Measurements from ENCODE around the gene RAF1. TPM values are rescaled to one million over a fixed set of nuclear protein-coding genes. Genes with fewer than 3 reads are reported as not detected.

Gene RAF1
- total RNA-seq, 1 donor from 2014 or later = 115 TPM

- TF ChIP-seq EZH2 (IDR thresholded peaks at IDR 0.05) = no peak
- TF ChIP-seq CTCF (IDR thresholded peaks at IDR 0.05) = no peak
- TF ChIP-seq EZH2phosphoT487 (IDR thresholded peaks at IDR 0.05) = no peak
- H3K4me1 Mint-ChIP-seq = no peaks in the 10 kb centered on the region
- no peak overlapping the region for H3K4me3 Mint-ChIP-seq
- peaks cover 9% of the 10 kb centered on the region for H3K27me3 Mint-ChIP-seq (ENCODE audit: insufficient read depth, low read depth)
- no peak overlapping the region for H2AFZ ChIP-seq (replicated peaks)
- no peak overlapping the region for H3K27ac ChIP-seq
- no peak for DNase-seq (ENCODE audit: low spot score)
- no peak overlapping the region for H3K4me2 ChIP-seq
- H3K4me1 ChIP-seq = no peaks in the 10 kb centered on the region
- H3K79me2 ChIP-seq (ENCODE audit: low read depth) = no peaks in the 10 kb centered on the region
- no peaks in the 10 kb centered on the region for H3K36me3 Mint-ChIP-seq
- peak overlapping the region; percentile 35 for H3K27ac Mint-ChIP-seq
- no peaks in the 10 kb centered on the region for H4K20me1 ChIP-seq (ENCODE audit: low read depth)
- H3K9ac ChIP-seq = no peak overlapping the region
- no peaks in the 10 kb centered on the region for H3K9me3 ChIP-seq (ENCODE audit: low read depth)
- no peaks in the 10 kb centered on the region for H3K36me3 ChIP-seq
- no peak overlapping the region for H3K4me3 ChIP-seq
- no peaks in the 10 kb centered on the region for H3F3A ChIP-seq (ENCODE audit: low read depth)
- H3K9me3 Mint-ChIP-seq = no peaks in the 10 kb centered on the region
- no peaks in the 10 kb centered on the region for H3K27me3 ChIP-seq
These were observed 36.9 kb upstream of the RAF1 start for GRCh38 chr3:12700800-12701199.

- DNase-seq (ENCODE audit: low spot score) = no peak
- H4K20me1 ChIP-seq (ENCODE audit: low read depth) = no peaks in the 10 kb centered on the region
- H3K4me2 ChIP-seq = no peak overlapping the region
- no peak overlapping the region for H3K27ac ChIP-seq
- no peak overlapping the region for H3K9ac ChIP-seq
- H2AFZ ChIP-seq (replicated peaks) = no peak overlapping the region
- no peaks in the 10 kb centered on the region for H3K79me2 ChIP-seq (ENCODE audit: low read depth)
- no peak overlapping the region for H3K4me3 ChIP-seq
- no peaks in the 10 kb centered on the region for H3K4me1 ChIP-seq
- Mint-ChIP-seq H3K36me3 (no peaks in the 10 kb centered on the region), H3K27me3 (ENCODE audit: insufficient read depth, low read depth) (peaks cover 6% of the 10 kb centered on the region), H3K4me1 (peaks cover 9% of the 10 kb centered on the region), H3K4me3 (no peak overlapping the region), H3K9me3 (no peaks in the 10 kb centered on the region), H3K27ac (no peak overlapping the region)
- no peaks in the 10 kb centered on the region for H3K36me3 ChIP-seq
- no peaks in the 10 kb centered on the region for H3F3A ChIP-seq (ENCODE audit: low read depth)
- H3K9me3 ChIP-seq (ENCODE audit: low read depth) = no peaks in the 10 kb centered on the region
- TF ChIP-seq EZH2 (IDR thresholded peaks at IDR 0.05) (no peak), EZH2phosphoT487 (IDR thresholded peaks at IDR 0.05) (no peak), CTCF (IDR thresholded peaks at IDR 0.05) (no peak)
- H3K27me3 ChIP-seq = no peaks in the 10 kb centered on the region
These were observed 32.0 kb upstream of the RAF1 start for GRCh38 chr3:12695916-12696315.

- Histone ChIP-seq H3F3A (ENCODE audit: low read depth) (no peaks in the 10 kb centered on the region), H3K4me2 (no peak overlapping the region), H3K27me3 (no peaks in the 10 kb centered on the region), H2AFZ (replicated peaks) (no peak overlapping the region), H3K36me3 (no peaks in the 10 kb centered on the region), H3K9me3 (ENCODE audit: low read depth) (no peaks in the 10 kb centered on the region), H3K79me2 (ENCODE audit: low read depth) (no peaks in the 10 kb centered on the region), H3K4me3 (no peak overlapping the region), H3K9ac (no peak overlapping the region), H4K20me1 (ENCODE audit: low read depth) (no peaks in the 10 kb centered on the region), H3K27ac (no peak overlapping the region), H3K4me1 (no peaks in the 10 kb centered on the region)
- peaks cover 9% of the 10 kb centered on the region for H3K4me1 Mint-ChIP-seq
- H3K27me3 Mint-ChIP-seq (ENCODE audit: insufficient read depth, low read depth) = no peaks in the 10 kb centered on the region
- H3K36me3 Mint-ChIP-seq = no peaks in the 10 kb centered on the region
- H3K4me3 Mint-ChIP-seq = no peak overlapping the region
- no peak for TF ChIP-seq EZH2phosphoT487 (IDR thresholded peaks at IDR 0.05)
- no peak for TF ChIP-seq EZH2 (IDR thresholded peaks at IDR 0.05)
- TF ChIP-seq CTCF (IDR thresholded peaks at IDR 0.05) = no peak
- H3K9me3 Mint-ChIP-seq = no peaks in the 10 kb centered on the region
- H3K27ac Mint-ChIP-seq = no peak overlapping the region
- no peak for DNase-seq (ENCODE audit: low spot score)
These were observed 31.2 kb upstream of the RAF1 start for GRCh38 chr3:12695112-12695511.

Measured in neural progenitor cell (in vitro differentiated cells).